Activated CD4-positive, CD25-positive, alpha-beta regulatory T cell (primary cell): ENCODE data around the gene TRPV6.

Experiments
- DNase-seq, 4 experiments: peaks; one replicate each; lab custom pipeline; 2025; lab: John Stamatoyannopoulos, UW

TRPV6 gene

DNA sequence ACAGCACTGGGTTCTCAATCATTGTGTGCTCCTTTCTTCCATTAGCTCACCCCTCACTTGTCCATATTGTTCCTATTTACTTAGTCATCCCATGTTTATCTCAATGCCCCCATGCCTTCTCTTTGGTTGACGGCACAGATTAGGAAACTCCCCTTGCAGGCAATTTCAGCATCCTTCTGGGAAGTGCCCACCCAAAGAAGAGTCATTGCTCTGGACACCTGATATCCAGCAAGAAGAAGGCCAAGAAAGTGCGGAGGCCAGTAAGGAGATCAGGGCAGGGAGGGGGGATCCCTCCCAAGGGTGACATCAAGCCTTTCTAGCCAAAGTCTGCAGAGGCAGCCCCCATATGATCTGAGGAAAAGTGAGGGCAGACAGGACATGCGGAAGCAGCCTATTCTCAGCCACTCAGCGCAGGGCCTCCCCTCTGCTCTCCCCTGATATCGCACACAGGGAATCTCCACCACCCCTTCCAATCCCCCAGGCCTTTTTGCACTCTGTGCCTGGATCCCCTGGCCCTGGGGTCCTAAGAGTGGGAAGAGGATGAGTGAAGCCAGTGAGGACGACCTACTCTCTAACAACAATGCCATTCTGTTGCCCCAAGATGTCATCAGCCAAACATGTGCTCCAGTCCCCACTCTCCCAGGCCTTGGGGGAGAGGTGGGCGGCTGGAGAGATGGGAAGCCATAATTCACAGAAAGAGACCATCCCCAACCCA, 1.8 kb downstream of the TRPV6 start:
- DNase-seq = no peak

GRCh38 chr7:142883145-142883544, 2.4 kb downstream of the TRPV6 start:
- DNase-seq = no peak

DNA sequence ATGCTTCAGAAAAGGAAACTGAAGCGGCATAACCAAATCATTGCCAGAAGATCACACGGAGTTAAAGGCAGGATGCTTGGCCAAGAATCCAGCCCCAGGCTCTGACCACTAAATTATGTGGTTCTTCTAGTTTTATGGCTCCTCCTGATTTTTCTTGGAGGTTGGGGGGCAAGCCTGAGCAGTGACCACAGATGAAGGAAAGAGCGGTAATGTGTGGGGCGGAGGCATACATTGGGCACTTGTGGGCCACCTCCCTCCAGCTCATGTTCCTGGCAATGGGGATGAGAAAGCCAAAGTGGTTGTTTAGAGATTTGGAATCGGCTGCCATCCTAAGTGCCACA, 3.2 kb downstream of the TRPV6 start:
- DNase-seq = no peak

GRCh38 chr7:142881586-142882337, 3.8 kb downstream of the TRPV6 start:
- DNase-seq = no peak

DNA sequence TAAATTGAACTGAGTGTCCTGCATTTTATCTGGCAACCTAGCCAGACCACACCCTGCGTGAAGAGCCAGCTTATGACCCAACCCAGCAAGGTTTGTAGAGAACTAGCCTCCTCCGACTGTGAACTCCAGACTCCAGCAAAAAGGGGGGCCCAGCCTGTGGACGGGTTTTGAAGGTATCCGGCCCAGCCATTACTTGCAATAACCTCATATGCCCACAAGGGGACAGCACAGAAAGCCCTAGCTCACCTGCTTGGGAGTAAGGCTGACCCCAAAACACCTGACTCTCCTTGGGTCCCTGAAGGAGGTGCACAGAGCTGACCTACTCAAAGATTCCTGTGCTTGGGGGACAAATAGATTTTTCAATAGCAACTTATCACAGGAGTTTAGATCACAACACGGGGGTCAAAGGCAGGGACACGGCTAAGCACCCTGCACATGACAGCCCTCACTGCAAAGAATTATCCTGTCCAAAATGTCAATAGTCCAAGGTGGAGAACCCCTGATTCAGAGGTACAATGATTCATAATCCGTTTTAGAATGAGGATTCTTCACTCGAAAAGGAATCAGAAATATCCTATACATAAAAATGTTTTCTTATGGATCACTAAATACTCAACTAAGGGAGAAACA, 4.6 kb downstream of the TRPV6 start:
- DNase-seq = peak in 2 of 4 experiments; percentile 3 to 13

- DNase-seq = no peak
These were observed 6.5 kb downstream of the TRPV6 start for GRCh38 chr7:142879060-142879459.

DNA sequence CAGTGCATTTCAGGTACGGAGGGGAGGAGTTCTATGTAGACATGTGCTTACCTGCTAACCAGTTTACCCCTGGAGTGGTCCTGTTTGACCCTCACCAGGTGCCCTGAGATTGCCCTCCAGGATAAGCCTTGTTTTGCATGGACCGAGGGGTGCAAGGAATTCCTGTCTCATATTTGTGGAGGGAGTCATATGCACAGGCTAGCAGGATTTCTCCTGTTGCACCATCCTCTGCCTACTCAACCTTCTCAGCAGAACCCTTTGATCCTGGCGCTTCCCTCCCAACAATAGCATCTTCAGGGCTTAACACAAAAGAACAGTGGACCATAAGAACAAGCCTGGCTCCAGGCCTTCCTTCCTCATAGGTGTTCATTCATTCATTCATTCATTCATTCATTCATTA, 7.2 kb downstream of the TRPV6 start:
- no peak for DNase-seq

DNA sequence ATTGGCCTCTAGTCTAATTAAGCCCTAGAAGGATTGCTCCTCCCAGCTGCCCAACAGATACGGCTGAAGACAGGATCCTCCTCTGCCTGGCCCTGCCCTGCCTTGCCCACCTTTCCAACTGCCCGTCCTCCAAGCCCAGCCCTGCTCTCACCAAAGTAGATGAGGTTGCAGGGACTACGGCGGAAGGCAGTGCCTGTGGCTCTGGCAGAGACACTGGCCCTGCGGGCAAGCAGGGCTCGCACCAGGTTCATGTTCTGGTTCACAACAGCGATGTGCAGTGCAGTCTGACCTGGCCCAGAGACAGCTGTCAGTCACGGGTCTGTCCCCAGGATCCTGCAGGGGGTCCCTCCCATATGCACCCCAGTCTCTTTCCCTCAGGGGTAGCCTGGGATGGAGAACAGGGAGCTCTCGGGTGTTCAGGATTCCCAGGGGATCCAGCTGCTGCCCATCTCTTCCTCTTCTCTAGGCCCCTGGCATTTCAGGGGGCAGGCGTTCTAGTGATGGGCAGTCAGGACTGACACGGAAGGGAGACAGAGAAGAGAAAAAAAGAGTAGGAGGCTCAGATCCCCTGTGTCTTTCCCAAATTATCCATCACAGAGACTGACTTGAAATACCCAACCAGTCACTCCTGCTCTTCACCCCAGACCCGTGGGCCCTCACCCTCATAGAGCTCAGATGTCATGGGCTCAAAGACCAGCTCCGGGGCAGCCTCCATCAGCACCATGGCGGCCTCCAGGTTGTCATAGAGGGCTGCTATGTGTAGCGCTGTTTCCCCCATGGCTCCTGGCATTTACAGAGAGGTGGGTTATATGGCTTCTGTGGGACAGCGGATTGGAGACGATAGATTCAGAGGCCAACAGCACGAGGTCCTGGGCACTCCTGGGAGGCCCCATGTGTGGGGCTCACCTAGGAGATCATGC, 8.3 kb downstream of the TRPV6 start:
- DNase-seq = no peak

DNA sequence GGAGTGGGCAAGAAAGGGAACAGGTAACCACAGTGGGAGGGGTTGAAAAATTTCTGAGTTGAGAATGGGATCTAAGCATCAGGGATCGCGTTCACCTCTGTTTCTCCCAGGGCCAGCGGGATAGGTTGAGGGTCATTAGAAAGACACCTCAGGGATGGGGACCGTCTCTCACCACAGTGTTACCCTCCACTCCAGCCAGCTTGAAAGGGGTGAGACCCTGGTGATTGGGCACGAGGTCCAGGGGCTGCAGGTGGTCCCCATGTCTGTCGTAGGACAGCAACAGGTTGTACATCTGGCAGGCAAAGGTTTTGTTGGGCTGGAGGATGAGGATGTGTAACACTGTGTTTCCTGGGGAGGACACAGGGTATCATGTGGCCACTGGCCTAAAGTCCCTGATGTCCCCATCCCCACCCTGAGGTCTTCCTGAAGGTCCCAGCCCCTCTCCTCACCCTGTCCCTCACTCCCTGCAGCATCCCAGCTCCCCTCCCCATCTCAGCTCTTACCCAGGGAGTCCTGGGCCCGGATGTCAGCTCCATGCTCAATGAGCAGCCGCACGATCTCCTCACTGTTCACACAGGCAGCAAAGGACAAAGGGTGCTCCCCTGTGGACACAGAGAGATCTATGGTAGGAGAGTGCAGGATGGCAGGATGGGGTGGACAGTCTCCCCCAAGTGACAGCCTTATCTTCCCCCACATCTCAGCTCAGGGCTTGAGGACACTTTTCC, 9.1 kb downstream of the TRPV6 start:
- DNase-seq = no peak

- DNase-seq = no peak
These were observed 10.1 kb downstream of the TRPV6 start for GRCh38 chr7:142875456-142875855.

DNA sequence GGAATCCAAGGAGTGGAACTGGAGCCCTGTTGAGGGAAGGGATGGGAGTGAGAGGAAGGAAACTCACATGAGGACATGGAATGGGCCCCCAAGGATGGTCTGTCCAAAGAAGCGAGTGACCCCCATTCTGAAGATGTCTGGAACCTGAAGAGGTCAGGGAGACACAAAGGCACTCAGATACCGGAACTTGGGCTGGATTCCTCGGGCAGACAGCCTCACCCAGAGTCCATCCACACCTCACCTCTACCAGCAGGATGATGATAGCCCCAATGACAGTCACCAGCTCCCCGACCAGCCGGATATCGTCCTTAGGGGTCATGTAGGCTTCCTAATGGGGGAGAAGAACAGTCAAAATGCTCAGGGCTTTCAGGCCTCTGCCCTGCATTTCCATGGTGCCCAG, 10.7 kb downstream of the TRPV6 start:
- DNase-seq = no peak

- no peak for DNase-seq
These were observed 11.1 kb downstream of the TRPV6 start for GRCh38 chr7:142874409-142874808.

DNA sequence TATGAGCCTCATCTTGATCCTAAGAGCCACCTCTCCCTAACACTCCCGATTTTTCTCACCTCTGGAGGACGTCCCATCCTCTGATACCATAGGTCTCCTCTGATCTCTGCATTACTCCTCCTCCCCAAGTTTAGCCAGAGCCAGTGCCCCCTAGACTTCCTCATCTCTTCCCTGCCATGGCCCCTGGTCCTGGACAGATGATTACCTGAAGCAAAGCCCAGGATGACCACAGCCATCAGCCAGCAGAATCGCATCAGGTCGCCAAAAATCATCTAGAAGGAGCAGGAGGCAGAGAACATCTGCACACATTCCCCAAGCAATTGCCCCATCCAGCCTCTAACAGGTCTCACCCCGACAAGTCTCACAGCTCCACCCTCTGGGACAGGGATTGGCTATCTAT, 11.7 kb downstream of the TRPV6 start:
- no peak for DNase-seq

- no peak for DNase-seq
These were observed 12.2 kb downstream of the TRPV6 start for GRCh38 chr7:142873281-142873784.

DNA sequence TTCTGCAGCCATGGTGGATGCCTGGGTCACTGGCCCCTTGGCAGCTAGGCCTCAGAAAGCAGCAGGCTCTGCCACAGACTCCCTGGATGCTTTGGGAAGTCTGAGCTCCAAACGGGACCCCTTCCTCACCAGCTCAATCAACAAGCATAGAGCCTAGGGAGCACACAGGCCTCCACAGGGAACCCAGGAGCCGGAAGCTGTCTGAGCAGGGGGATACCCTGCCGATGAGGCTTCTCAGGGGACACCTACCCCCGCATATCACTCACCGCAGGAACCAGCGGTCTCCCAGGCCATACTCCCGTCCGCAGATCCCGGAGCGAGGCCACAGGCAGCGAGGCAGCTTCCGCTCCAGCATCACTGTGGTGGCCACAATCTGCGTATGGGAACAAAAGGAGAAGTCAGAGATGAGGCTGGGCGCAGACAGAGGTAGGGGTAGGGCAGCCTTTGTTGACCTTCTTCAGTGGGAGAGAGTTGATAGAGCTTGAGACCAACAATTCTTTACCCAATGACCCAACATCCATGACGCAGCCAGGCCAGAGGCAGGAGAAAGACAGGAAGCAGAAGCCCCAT, 13.4 kb downstream of the TRPV6 start:
- no peak for DNase-seq

GRCh38 chr7:142871260-142872105, 14.1 kb downstream of the TRPV6 start:
- DNase-seq = no peak

- DNase-seq = no peak
These were observed 14.8 kb downstream of the TRPV6 start for GRCh38 chr7:142870566-142871259.

DNA sequence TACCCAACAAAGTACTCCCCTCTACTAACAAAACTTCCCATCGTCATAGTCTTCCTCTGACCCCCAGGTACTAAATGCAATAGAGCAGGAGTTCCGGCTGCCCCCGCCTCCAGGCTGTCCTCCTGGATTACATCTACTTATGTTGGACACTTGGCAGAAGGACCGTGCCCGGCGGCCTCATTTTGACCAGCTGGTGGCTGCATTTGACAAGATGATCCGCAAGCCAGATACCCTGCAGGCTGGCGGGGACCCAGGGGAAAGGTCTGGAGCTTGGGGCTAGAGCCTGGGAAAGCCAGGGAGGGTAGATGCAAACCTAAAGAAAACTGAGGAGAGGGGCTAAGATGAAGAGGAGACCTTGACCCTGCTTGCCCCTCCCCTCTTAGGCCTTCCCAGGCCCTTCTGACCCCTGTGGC, 15.4 kb downstream of the TRPV6 start:
- no peak for DNase-seq

GRCh38 chr7:142869434-142869833, 16.1 kb downstream of the TRPV6 start:
- DNase-seq = no peak
